Heart right ventricle (tissue), 16 donors: ENCODE measurements around the gene NEFH. TPM values are rescaled to one million over a fixed set of nuclear protein-coding genes. Genes with fewer than 3 reads are reported as not detected.
A peak's percentile ranks its signal among the peaks of the same experiment; 100 is the strongest.

Experiments used
- ATAC-seq, 8 donors: fragments of 200-7000 bp; cut with Tn5 transposase; one replicate each; pipeline ENCODE4 v1.9.1; 2020; ENCODE audit warnings: mild to moderate bottlenecking in 8 of 8, moderate library complexity in 8 of 8, moderate number of reproducible peaks in 1 of 8
- DNase-seq, 2 donors: peaks; one replicate each; pipeline ENCODE4 v3.0.0-alpha.2; 2020
- H3K27ac ChIP-seq, 10 donors: fragments of 200-600 bp; sonication (generic) in 2 of 10; one replicate each; pipeline versions ENCODE4 v1.5.0 to v1.8.0; 2020 to 2022; ENCODE audit warnings: mild to moderate bottlenecking in 3 of 10
- H3K27me3 ChIP-seq, 7 donors: fragments of 200-600 bp; one replicate each; pipeline ENCODE4 v1.8.0; 2021 to 2022; ENCODE audit warnings: mild to moderate bottlenecking in 2 of 7
- H3K36me3 ChIP-seq, 9 donors: fragments of 200-600 bp; sonication (generic) in 1 of 9; one replicate each; pipeline versions ENCODE4 v1.5.0 to v1.8.0; 2020 to 2022; ENCODE audit warnings: mild to moderate bottlenecking in 2 of 9
- H3K4me1 ChIP-seq, 9 donors: fragments of 200-600 bp; sonication (generic) in 1 of 9; one replicate each; pipeline versions ENCODE4 v1.5.0 to v1.8.0; 2020 to 2022; ENCODE audit warnings: mild to moderate bottlenecking in 4 of 9
- H3K4me3 ChIP-seq, 10 donors: fragments of 200-600 bp; sonication (generic) in 2 of 10; one replicate each; pipeline versions ENCODE4 v1.5.0 to v1.8.0; 2020 to 2022; ENCODE audit warnings: mild to moderate bottlenecking in 7 of 10, moderate library complexity in 2 of 10
- H3K9me3 ChIP-seq, 11 donors: fragments of 200-600 bp in 10 of 11; sonication (generic) in 2 of 11; one replicate each; pipeline versions ENCODE4 v1.5.0 to v1.8.0; 2013 to 2022; ENCODE audit warnings: mild to moderate bottlenecking in 2 of 11, control low read depth in 1 of 11, moderate library complexity in 1 of 11
- CTCF ChIP-seq, 9 donors: fragments of 200-600 bp; sonication (generic) in 2 of 9; IDR thresholded peaks; one replicate each; pipeline versions ENCODE4 v1.5.0 to v1.8.0; 2021 to 2022; ENCODE audit warnings: antibody characterized with exemption in 9 of 9, mild to moderate bottlenecking in 5 of 9, moderate library complexity in 1 of 9
- WGBS, 2 donors: extraction: QIAGEN DNeasy Blood & Tissue Kit; methylation state at CpG; one replicate each; pipeline ENCODE4 v1.1.7; 2013; ENCODE audit warnings: inconsistent platforms in 1 of 2; 5-methylcytosine and 5-hydroxymethylcytosine counted together
- intact Hi-C, 10 donors: fragments of 100-400 bp; cut with DNase I; formaldehyde crosslinking; loops; one replicate each; pipeline versions ENCODE4 v1.11.1 to v1.14.2; 2022
- polyA plus RNA-seq, 2 donors: library from polyadenylated mRNA; stranded (reverse); fragments of 200-250 nt; gene quantifications; one replicate each; pipeline ENCODE4 v1.2.3, GENCODE V29; 2013
- total RNA-seq, 10 donors: library from RNA; stranded (reverse); fragmentation: NEBNext Ultra II Directional in 3 of 10; extraction: Animal tissue kit (Norgen Biotek cat#: 25700) in 3 of 10; gene quantifications; one replicate each; pipeline versions ENCODE4 v1.2.1 to v1.2.4, GENCODE V29; 2021 to 2023
- donor health status: Arrhythmogenic right ventricular cardiomyopathy.
- donor health status: ischemic (EF 13 %, LVEDD 7.1; RV severe dilation, severe dysfunction).
- donor health status: healthy with polysubstance abuse.
- donor health status: DM: no; HTN: yes; CAD: no.
- donor health status: DM: no; HTN: no; CAD: no.
- donor health status: ischemic (EF 25% LVEDD 6.9; RV normal size, moderate dysfunction).
- donor health status: ischemic (EF 25% LVEDD 5.7; RV mildly dilated, moderate dysfunction).
- donor health status: healthy.
- donor health status: DM: yes; HTN: yes; CAD: no.
- donor health status: Ischemic cardiomyopathy.
- donor health status: ischemic (EF 35%, LVEDD 5.7; RV mildly dilated, moderate dysfunction).
- donor health status: nonischemic (EF 11% LVEDD 7.7; RV severe dilation, severe dysfunction).
- donor health status: DM: yes; HTN: yes; CAD: no.
- donor health status: PGD.
- donor health status: ischemic (EF 29% LVEDD 5.4; RV normal size, mild dysfunction).
- donor health status: nonischemic (EF 23%, LVEDD 6.1; RV moderate dilation, normal function).

The NEFH gene
- total and polyA plus RNA-seq, 12 donors, result 0.07 to 0.60 (median 0.18) TPM; not detected in 3

- Histone ChIP-seq H3K4me1 (peaks cover 0 to 14% (median 0%) of the 10 kb centered on the region in 9 donors), H3K36me3 (peaks cover 0 to 100% (median 60%) of the 10 kb centered on the region in 9 donors), H3K9me3 (no peaks in the 10 kb centered on the region), H3K4me3 (no peak overlapping the region), H3K27me3 (no peaks in the 10 kb centered on the region), H3K27ac (peak overlapping the region in 6 of 10 donors; percentile 4 to 68 (median 44))
- WGBS, 2 donors, result 92 to 93% methylated on average over 5 of the region's 5 CpGs
- intact Hi-C loops, result no loop called here
- no peak for DNase-seq
- no peak for ATAC-seq
- no peak for TF ChIP-seq CTCF (IDR thresholded peaks at IDR 0.05)
Measured at GRCh38 chr22:29518427-29518826, 38.4 kb downstream of the NEFH start.

GRCh38 chr22:29519996-29520395 is 40.0 kb downstream of the NEFH start:
- intact Hi-C loops, result loop anchor here in 5 of 10 donors (5.0 to 10.0 kb wide), 3 partner anchors 123 to 225 kb away; no protein-coding TSS in a partner anchor
- no peak for TF ChIP-seq CTCF (IDR thresholded peaks at IDR 0.05)
- Histone ChIP-seq H3K9me3 (no peaks in the 10 kb centered on the region), H3K27me3 (no peaks in the 10 kb centered on the region), H3K4me3 (no peak overlapping the region), H3K36me3 (peaks cover 0 to 100% (median 74%) of the 10 kb centered on the region in 9 donors), H3K27ac (no peak overlapping the region), H3K4me1 (peaks cover 0 to 14% (median 0%) of the 10 kb centered on the region in 9 donors)
- ATAC-seq (no peak), DNase-seq (no peak)
- 94 to 95% methylated on average over 1 of the region's 1 CpG for WGBS, 2 donors

GRCh38 chr22:29520851-29521250 is 40.8 kb downstream of the NEFH start:
- no peak for TF ChIP-seq CTCF (IDR thresholded peaks at IDR 0.05)
- H3K27ac ChIP-seq, result no peak overlapping the region
- no peaks in the 10 kb centered on the region for H3K9me3 ChIP-seq
- intact Hi-C loops, result loop anchor here in 5 of 10 donors (5.0 to 10.0 kb wide), 3 partner anchors 124 to 226 kb away; no protein-coding TSS in a partner anchor
- peaks cover 0 to 14% (median 0%) of the 10 kb centered on the region in 9 donors for H3K4me1 ChIP-seq
- no peak overlapping the region for H3K4me3 ChIP-seq
- H3K27me3 ChIP-seq, result no peaks in the 10 kb centered on the region
- ATAC-seq, result no peak
- H3K36me3 ChIP-seq, result peaks cover 0 to 100% (median 80%) of the 10 kb centered on the region in 9 donors
- 79 to 87% methylated on average over 4 of the region's 4 CpGs for WGBS, 2 donors
- no peak for DNase-seq

GRCh38 chr22:29521526-29521925 is 41.5 kb downstream of the NEFH start:
- Histone ChIP-seq H3K9me3 (no peaks in the 10 kb centered on the region), H3K4me3 (no peak overlapping the region), H3K27ac (no peak overlapping the region), H3K4me1 (peaks cover 0 to 14% (median 0%) of the 10 kb centered on the region in 9 donors), H3K27me3 (no peaks in the 10 kb centered on the region), H3K36me3 (peaks cover 0 to 100% (median 80%) of the 10 kb centered on the region in 9 donors)
- intact Hi-C loops, result loop anchor here in 5 of 10 donors (5.0 to 10.0 kb wide), 3 partner anchors 124 to 227 kb away; no protein-coding TSS in a partner anchor
- no peak for TF ChIP-seq CTCF (IDR thresholded peaks at IDR 0.05)
- 98 to 99% methylated on average over 7 of the region's 7 CpGs for WGBS, 2 donors
- DNase-seq (no peak), ATAC-seq (no peak)
